T-helper 22 cell (primary cell): ENCODE data around the gene MAML2.

Experiments
- DNase-seq: peaks from one replicate; pipeline ENCODE4 v3.0.0-alpha.2; 2020; ENCODE audit warnings: low read depth

Gene MAML2

DNA sequence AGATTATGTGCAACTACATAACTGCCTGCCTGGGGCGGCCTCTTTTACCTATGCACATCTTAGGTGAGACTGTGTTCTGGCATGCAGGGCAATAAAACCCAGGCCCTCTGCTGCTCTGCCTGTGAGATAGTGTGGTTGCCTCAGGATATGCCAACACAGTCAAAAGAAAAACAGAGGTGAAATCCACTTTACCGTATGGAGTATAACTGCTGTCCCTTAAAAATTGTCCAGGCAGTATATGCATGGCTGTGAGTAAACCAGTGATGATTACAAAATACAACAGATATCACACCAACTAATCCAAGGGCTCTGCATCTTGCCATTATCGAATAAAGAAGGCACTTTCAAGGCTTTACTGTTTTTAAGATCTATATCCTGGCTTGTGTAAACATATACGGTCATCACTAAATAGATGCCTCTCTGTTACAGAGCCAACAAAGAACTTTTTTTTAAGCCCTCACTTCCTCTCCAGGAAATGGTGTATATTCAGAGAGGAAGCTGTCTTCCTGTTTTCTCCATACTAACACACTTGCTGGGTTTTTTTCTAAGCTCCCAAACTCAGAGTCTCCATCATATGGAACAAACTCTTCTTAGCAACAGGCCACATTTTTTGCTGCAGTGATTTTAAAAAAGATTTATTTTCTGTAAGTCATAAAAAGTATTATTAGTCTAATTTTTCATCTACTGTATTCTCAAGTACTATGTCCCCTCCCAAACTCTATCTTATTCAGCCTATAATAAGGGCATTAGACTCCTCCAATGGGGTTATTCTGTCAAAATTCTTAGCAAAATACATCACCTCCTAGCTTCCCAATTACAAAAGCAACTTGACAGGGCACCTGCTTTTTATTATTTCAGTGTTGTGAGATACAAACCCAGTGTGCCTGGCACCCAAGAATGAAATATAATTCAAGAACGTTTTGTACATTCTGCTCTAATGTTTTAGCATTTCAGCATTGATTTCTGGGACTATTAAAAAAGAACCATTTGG is 135.2 kb downstream of the MAML2 start:
- no peak for DNase-seq

DNA sequence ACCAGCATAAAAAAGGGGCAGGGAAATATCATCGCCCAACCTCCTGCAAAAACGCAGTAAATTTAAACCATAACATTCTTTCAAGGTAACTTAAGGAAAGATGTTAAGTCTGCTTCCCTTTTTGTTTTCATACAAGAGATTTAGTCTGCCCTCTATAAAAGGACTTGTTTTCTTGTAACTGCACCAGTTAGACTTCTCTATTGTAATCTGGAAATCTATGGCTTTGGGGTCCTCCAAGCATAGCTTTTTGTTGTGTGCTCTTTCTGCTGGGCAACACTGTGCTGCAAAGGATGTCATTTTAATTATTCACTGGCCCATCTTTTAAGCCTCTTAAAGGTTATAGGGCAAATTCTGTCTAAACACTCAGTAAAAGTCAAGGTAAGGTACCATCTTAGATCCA is 136.0 kb downstream of the MAML2 start:
- DNase-seq: no peak

DNA sequence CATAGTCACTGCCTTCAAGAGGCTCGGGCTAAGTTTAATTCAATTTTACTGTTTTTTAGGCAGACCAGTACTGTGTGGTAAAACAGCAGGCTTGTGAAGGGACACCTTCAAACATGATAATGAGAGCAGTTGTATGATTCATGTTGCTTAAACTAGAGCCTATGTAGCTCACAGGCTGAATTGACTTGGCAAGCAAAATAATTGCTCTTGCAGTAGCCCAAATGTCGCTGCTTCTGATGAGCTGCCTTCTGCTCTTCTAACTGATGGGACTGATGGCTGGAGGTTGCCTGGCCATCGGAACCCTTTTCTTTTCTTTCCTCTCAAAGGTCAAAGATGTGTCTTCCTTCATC is 137.6 kb downstream of the MAML2 start:
- DNase-seq: no peak

DNA sequence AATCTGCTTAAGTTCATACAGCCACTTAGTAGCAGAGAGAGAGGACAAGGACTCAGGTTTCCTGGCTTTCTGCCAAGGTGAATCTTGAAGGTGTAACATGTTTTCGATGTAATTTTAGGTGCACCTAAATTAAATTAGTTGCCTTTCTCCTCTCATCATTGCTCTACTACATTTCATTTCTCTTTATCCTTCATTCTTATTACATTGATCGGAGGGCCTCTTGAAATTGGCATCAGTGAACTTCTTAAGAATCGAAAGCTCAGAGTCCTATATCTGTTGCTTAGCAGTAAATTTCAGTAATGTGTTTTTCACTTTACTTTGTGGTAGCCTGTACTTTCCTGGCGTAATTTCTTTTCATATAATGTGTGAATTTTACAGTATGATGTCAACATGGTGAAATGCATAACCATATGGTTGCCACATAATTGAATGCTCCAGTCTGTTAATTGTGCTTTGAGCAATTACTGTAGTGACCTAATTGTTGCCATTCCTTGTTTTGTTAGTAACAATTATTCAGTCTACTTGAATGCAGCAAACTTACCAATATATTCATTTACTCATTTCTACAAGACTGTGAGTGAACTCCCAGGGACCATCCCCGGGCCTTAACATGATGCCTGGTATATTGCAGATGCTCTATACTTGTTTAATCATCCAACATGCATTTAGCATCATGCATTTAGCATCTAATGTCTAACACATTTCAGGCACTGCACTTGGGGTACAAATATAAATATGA is 138.1 kb downstream of the MAML2 start:
- DNase-seq: no peak

DNA sequence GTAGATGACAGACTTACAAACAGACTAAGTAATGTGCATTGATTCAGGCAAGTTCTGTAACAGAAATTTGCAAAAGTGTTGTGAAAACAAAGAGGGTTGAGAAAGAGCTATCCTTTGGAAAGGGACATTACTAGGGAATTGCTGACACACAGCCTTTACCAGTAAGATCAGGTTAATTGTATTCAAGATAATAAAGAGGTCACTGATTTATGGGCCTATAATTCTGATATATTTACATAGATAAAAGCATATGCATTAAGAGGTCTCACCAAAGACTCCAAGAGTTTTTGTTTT is 138.7 kb downstream of the MAML2 start:
- DNase-seq: no peak

DNA sequence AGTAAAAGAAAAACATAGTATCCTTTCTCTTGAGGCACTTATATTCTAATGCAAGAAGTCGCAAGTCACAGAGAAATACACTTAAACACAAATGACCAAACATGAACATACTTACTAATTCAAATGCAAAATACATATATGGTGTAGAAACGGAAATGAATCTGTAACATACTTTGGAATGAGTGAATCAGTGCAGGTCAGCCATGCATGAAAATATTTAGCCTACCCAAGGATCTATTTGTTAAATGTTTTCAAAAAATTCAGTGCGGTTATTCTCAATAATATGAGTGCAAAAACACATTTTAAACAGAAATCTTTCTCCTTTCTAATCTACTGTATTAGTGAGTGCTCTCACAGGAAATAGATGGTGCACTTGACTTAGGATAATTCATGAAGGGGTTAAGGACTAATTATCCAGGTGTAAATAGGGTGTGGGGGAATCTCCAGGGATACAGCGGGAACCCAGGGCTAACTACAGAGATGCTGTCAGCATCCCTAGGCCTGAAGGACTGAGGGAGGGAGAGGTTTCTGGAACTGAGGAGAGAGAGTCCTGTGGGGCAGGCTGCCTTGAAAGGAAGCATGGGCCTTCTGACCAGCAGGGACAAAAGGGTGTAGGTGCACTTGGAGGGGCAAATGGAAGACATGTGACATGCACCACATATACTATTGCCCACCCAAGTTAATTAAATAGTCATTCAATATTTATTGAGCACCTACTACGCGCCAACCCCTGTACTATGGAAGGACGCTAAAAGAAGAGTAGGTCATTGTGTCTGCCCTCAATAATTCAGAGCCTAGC is 139.2 kb downstream of the MAML2 start:
- DNase-seq: no peak

DNA sequence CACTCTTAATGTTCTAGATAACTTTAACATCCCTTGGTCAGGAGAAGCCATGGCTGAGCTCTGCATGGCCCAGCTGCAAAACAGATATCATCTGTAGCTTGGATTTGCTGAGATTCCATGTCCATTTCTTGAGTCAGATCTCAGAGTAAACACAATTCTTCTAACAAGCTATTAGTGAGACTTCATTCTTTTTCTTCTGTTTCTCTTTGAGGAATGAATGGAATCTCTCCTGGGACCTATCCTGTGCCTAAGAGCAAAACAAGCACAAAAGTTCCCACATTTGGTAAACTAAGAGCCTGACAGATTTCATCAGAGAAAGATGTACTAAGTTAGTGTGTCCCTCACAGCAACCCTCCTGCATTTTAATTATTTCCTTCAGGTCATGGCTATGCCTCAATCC is 142.8 kb downstream of the MAML2 start:
- DNase-seq: no peak

DNA sequence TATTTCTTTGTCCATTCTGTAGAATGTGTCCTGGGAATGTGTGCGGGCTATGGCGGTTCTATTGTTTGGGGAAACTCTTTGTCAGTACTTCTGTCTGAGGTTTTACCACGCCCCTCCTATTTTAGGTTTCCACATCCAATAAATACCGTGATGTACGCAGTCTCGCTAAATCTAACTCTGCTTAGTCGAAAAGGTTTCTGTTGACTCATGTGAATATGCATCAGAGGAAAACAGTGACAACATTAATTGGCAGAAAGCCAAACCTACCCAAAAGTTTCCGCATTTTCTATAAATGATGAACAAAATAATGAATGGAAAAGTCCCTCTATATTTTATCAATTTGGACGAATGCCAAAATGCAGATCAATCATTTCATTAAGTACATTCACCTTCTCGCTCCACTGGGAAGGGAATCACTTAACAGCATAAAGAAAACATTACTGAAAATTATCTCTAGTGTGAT is 143.4 kb downstream of the MAML2 start:
- peak; percentile 46 for DNase-seq

DNA sequence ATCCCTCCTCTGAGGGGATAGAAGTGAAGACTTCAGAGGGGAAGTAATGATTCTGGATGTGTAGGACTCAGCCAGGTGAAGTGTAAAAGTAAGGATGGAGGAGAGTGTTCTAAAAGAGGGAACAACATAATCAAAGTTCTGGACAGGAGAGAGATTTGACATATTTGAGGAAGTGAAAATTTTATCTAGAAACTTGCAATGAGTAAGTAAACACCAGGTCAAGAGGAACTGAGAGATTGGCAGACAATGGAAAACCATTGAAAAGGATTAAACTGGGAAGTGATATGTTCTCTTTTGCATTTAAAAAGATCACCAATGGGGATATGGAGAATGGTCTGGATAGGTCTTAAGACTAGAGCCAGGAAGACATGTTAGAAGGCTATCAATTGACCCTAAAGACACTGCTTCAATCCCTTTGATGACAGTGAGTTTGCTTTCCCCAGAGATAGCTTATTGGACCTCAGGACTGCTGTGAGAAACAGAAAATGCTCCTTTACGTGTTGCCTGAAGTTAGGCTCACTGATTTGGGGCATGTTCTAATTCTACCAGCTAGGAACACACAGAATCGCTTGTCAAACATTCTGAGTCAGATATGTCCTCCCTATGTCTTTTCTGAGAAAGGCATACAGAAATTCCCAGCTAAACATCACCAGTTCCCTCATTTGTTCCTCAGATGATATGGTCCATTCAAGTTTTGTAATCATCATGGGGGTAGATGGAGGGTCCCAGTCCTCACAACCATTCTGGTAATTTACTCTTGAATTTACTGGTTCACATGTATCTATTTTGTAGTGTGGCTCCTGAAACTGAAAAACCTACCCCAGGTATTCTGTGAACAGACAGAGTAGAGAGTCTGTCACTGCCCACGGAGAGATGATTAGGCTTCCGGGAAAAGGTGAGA is 144.9 kb downstream of the MAML2 start:
- no peak for DNase-seq

DNA sequence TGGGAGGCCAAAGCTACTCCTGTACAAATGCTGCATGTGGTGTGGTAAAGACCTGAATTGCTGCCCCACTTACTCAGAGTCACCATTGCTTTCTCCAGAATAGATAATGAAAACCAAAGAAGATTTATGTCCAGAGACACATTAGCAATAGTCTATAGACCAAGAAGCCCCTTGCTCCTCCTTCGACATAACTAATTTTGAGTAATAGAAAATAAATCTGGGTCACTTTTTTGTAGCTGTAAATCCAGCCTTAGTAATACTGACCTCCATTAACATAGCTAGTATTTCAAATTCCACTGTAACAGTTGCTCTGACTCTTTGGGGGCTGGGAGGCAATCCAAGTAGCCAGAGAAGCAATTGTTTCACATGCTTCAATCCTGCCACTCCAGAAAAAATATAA is 145.9 kb downstream of the MAML2 start:
- DNase-seq: no peak

DNA sequence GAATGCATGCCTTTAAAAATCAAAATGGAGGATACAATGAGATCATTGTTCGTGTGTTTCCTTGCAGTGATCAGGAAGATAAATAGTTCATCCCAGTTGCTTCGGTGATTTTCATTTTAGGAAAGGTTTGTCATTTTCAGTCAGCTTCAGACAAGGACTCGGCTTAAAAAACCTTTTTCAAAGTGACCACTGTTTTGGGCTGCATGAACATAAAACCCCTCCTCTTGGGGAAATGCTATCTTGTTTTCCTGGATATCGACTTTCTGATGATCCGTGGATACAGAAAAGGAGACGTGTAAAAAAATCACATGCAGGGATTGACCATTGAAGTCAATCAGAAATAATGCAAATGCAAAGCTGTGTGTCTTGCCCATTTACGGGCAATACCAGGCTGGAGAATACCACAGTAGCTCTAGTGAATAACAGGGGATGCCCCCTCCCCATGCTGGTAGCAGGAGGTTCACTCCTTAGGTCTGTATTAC is 146.8 kb downstream of the MAML2 start:
- DNase-seq: no peak

DNA sequence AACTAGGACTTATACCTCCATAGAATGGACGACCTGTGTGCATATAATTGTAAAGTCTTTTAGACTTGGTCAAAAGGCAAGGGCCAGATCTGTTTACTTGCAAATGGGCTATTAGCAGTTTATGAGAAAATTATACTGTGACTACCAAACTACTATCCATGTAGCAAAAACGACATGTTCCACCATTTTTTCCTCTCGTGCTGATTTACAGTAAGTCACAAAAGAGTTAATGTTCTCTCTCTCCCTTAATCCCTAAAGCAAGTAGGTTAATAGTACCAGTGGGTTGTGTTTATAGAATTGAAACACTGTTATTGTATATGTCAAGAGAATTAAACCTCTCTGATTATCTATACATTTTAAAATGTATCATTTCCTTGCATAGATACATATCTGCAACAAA is 147.3 kb downstream of the MAML2 start:
- DNase-seq: no peak

DNA sequence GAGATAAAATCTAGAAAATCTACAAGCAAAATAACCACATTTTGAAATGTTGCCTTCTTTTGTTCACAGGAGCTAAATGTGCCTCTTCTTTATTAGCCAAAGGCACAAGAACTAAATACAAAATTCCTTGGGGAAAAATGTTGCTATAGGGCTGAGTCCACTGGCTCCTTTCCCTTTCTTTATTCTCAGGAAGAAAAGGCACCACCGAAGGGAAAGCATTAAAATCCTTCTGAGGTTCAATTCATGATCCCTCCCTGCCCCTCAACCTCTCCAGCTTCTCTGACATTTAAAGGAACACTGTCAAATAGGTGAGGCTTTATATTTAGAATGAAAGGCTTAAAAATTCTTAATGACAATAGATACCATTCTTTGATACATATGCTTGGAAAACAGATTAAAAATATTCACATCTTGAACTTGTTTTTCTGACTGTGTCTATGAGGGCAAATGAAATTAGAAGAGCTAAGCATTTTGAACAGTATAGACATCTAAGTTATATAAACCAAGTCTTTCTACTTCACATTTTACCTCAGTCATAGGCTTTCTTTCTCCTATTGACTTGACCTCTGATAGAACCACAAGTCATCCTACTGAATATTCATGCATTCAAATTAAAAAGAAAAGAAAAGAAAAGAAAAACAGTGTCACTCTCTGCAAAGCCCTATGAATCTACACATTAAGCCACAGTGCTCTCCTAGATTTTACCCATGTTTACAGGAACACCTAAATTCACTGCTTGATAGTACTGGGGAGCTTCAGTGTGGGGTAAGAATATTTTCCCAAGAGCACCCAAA is 148.2 kb downstream of the MAML2 start:
- no peak for DNase-seq

DNA sequence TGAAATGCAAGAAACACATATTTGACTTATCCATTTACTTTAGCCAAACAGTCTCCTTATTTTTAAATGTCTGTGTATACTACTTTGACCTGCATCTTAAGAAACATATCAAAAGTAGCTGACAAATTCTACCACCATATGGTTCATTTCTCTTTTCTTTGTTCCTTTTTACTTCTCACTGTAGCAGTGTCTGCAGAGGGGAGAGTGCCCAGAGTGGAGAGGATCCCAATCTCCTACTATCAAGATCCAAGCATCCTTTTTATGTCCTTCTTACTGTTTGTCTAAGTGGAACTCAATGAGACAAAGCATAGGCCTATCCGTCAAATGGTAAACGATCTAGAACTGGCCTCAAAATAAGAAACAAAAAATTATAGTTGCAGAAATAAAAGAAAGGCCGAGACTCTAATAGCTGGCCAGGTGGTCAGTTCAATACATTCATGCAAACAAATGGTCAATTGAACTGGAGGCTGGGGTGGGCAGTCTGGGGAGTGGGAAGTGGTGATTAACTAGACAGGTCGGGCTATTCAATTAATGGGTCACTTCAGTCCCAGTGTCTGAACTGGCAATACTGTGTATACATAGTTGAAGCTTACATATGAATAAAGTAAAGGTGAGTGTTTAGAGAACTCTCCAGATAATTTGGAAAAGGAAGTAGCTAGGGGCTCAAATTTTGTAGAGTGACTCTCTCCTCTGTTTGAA is 149.1 kb downstream of the MAML2 start:
- DNase-seq: no peak

DNA sequence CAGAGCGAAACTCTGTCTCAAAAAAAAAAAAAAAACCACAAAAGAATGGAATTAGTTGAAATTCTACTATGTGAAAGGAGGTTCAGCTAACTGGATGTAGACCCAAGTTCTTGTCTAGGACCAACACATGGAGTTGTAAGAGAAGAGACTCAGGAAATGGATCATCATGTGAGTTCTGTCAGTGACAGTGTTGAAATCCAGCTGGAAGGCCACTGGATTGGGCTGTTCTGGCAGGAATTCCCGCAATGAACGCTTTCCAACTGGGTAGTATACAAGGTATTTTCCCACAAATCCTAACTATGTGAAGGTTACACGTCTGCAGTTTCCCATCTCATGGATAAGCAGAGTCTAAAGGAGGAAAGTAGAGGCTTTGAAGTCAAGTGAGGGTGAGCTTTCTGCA is 151.2 kb downstream of the MAML2 start:
- no peak for DNase-seq

DNA sequence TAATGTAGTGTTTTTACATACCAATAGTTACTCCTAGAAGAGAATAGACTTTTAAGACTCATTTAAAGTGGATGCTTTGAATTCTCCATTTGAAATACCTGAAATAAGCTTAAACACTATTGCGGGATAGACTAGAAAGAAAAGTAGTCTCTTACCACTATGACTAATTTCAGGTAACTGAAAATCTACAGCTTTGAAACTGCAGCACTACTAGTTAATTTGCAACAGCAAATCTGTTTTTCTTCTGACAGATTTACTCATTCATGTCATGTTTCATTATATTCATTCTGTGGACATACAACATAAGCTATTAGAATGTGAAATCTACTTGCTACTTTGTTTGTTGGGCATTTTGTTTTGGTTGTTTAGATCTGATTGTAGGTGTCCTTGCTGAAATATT is 153.6 kb downstream of the MAML2 start:
- DNase-seq: no peak

DNA sequence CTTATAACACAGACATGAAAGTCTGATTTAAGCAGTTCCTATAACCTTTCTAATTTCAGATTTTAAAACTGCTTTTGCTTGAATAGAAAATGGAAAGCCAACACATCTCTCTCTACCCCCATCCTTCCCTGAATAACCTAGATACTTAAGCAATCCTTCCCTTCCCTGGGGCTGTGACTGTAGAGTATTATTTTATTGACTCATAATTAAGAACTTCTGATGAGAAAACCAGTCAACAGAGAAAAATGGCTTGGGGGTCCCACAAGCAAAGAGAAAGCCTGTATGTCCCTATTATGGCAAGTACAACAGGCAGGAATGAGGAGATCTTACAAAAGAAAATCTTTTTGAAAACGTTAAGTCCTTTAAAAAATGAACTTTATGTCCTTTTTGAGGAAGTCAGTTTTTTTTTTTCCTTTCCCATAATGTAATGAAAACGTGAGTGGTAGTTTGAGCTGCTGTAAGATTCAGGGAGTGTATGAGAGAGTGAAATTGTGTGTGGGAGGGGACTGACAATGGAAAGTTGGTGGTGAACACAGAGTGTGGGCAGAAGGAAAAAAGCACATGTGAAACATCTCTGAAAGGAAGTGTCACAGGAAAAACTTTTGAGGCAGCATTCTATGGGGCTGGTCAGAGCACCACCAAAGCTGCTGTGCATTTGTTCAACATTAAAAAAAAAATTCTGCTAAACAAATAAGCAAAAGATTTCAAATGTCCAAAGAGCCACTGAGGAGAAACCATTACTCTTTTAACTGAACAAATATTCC is 154.6 kb downstream of the MAML2 start:
- DNase-seq: no peak

DNA sequence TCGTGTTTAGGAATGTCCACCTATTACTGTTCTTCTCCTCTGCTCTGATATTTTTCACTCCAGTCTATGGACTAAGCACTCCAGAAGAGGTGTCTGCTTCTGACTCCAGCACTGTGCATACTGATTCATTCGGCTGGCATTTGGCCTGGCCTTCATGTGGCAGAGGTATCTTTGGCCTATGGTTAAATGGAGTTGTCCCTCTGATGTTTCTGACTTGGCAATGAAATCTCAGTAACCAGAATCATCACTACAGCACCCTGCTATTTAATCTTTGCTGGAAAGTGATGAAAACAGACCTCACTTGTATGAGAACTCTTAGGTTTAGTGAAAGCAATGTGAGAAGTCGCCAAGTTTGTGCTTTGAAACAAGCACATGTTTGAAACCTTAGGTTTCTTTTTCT is 155.2 kb downstream of the MAML2 start:
- no peak for DNase-seq

DNA sequence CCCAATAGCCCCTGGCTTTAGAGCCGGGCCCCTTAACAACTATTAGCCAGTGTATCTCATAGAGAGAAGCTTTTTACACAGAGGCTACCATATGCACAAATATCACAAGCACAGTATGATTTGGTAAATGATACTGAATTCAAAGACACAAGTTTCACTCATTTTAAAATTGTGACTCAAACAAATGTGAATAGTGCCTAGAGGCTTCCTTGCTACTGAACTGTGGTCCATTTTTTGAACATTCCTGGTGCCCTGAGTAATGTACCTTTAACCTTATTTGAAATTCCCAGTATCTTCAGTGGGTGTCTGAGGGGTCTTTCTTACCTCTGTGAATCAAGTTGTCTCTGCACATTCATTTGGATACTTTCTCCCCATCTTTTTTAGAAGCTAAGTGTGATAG is 156.2 kb downstream of the MAML2 start:
- no peak for DNase-seq
